MM.1S (cell line): ENCODE results near the gene INPP4A.

Experiments used
- DNase-seq: peaks from one replicate; pipeline ENCODE4 v3.0.0-alpha.2; 2015
- H2AFZ ChIP-seq: fragments of 300-600 bp; sonication (generic); 2 replicates; pipeline ENCODE4 v1.6.0; 2016; ENCODE audit warnings: antibody characterized with exemption, low read length
- H3F3A ChIP-seq: fragments of 300-600 bp; sonication (generic); 2 replicates; pipeline ENCODE4 v1.6.1; 2016; ENCODE audit warnings: mild to moderate bottlenecking, antibody characterized with exemption, low read length, moderate library complexity, mixed read lengths; ENCODE audit not compliant: insufficient read depth
- H3K27ac ChIP-seq: fragments of 300-600 bp; sonication (generic); 2 replicates; pipeline ENCODE4 v1.5.1; 2016; ENCODE audit warnings: mild to moderate bottlenecking, low read length
- H3K27me3 ChIP-seq: fragments of 300-600 bp; sonication (generic); replicated peaks from 2 replicates; pipeline ENCODE4 v1.6.0; 2016; ENCODE audit warnings: low read length; ENCODE audit not compliant: insufficient read depth
- H3K36me3 ChIP-seq: fragments of 300-600 bp; sonication (generic); replicated peaks from 2 replicates; pipeline ENCODE4 v1.6.1; 2016; ENCODE audit warnings: mild to moderate bottlenecking, low read length, mixed read lengths; ENCODE audit not compliant: insufficient read depth
- H3K4me1 ChIP-seq: fragments of 300-600 bp; sonication (generic); 2 replicates; pipeline ENCODE4 v1.6.1; 2016; ENCODE audit warnings: low read length, mixed read lengths
- H3K4me2 ChIP-seq: fragments of 300-600 bp; sonication (generic); 2 replicates; pipeline ENCODE4 v1.6.0; 2016; ENCODE audit warnings: low read depth, low read length
- H3K4me3 ChIP-seq: fragments of 300-600 bp; sonication (generic); 2 replicates; pipeline ENCODE4 v1.5.1; 2016; ENCODE audit warnings: low read length, mixed read lengths
- H3K79me2 ChIP-seq: fragments of 300-600 bp; sonication (generic); 2 replicates; pipeline ENCODE4 v1.6.1; 2016; ENCODE audit warnings: mixed run types, low read length, mixed read lengths
- H3K9ac ChIP-seq: fragments of 300-600 bp; sonication (generic); 2 replicates; pipeline ENCODE4 v1.6.1; 2016; ENCODE audit warnings: low read length, mixed read lengths
- H3K9me2 ChIP-seq: fragments of 300-600 bp; sonication (generic); replicated peaks from 2 replicates; pipeline ENCODE4 v1.6.1; 2016; ENCODE audit warnings: mild to moderate bottlenecking, low read length, mixed read lengths; ENCODE audit not compliant: insufficient read depth
- H3K9me3 ChIP-seq: fragments of 300-600 bp; sonication (generic); replicated peaks from 2 replicates; pipeline ENCODE4 v1.6.1; 2016; ENCODE audit warnings: mild to moderate bottlenecking, low read length, mixed read lengths; ENCODE audit not compliant: insufficient read depth
- H4K20me1 ChIP-seq: fragments of 300-600 bp; sonication (generic); 2 replicates; pipeline ENCODE4 v1.6.1; 2016; ENCODE audit warnings: mild to moderate bottlenecking, low read length, moderate library complexity, mixed read lengths; ENCODE audit not compliant: insufficient read depth
- CTCF ChIP-seq: fragments of 300-600 bp; sonication (generic); IDR thresholded peaks from 2 replicates; pipeline ENCODE4 v1.5.1; 2016; ENCODE audit warnings: antibody characterized with exemption, low read length, mixed read lengths
- EZH2 ChIP-seq: fragments of 300-600 bp; sonication (generic); optimal IDR thresholded peaks from 2 replicates; pipeline ENCODE3; 2017; ENCODE audit warnings: low read depth, mild to moderate bottlenecking, antibody characterized with exemption, low read length, mixed read lengths
- EZH2phosphoT487 ChIP-seq: fragments of 300-600 bp; sonication (generic); IDR thresholded peaks from 2 replicates; pipeline ENCODE4 v1.6.1; 2018; ENCODE audit warnings: antibody characterized with exemption, low read length

The INPP4A gene

GRCh38 chr2:98498703-98499440, 54.2 kb downstream of the INPP4A start:
- Histone ChIP-seq H3K4me2 (0 out of 2 replicates have a peak overlapping the region, but pooled peaks have one; percentile 7), H3F3A (peaks cover 53% of the 10 kb centered on the region), H3K27ac (peak overlapping the region; percentile 97), H3K9ac (peak overlapping the region; percentile 15; the same call in 1 of the 2 replicates), H4K20me1 (no peaks in the 10 kb centered on the region), H3K36me3 (peaks cover 7% of the 10 kb centered on the region), H3K79me2 (peaks cover 97% of the 10 kb centered on the region), H3K4me1 (peaks cover 74% of the 10 kb centered on the region), H3K9me2 (no peaks in the 10 kb centered on the region), H2AFZ (no peak overlapping the region), H3K27me3 (no peaks in the 10 kb centered on the region), H3K4me3 (no peak overlapping the region), H3K9me3 (no peaks in the 10 kb centered on the region)
- DNase-seq = no peak
- TF ChIP-seq CTCF (no peak), EZH2 (no peak), EZH2phosphoT487 (no peak)

DNA sequence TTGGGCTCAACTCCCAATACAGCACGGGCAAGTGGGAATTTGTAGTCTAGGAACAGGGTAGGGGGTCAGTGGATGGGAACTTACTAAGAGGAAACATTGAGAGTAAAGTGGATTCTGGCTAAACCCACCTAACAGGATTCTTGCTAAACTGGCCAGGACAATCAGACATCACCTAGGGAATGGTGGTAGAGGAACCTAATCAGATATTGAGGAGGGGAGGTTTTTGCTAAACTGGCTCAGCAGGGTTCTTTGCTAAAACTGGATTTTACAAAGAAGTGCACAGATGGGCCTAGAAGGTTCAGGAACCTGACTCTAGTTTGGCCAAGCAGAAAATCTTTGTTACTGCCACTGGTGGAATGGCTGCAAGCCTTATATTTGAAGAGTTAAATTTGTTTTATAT, 55.9 kb downstream of the INPP4A start:
- peak overlapping the region; percentile 97; the same call in 1 of the 2 replicates for H3K27ac ChIP-seq
- peaks cover 70% of the 10 kb centered on the region for H3F3A ChIP-seq
- H3K36me3 ChIP-seq = peaks cover 7% of the 10 kb centered on the region
- peaks cover 97% of the 10 kb centered on the region for H3K79me2 ChIP-seq
- no peak overlapping the region for H2AFZ ChIP-seq
- no peaks in the 10 kb centered on the region for H4K20me1 ChIP-seq
- peak overlapping the region; percentile 10; the same call in 1 of the 2 replicates for H3K4me2 ChIP-seq
- no peaks in the 10 kb centered on the region for H3K9me3 ChIP-seq
- H3K4me3 ChIP-seq = no peak overlapping the region
- H3K9me2 ChIP-seq = no peaks in the 10 kb centered on the region
- H3K4me1 ChIP-seq = peaks cover 78% of the 10 kb centered on the region
- no peaks in the 10 kb centered on the region for H3K27me3 ChIP-seq
- H3K9ac ChIP-seq = no peak overlapping the region
- no peak for TF ChIP-seq EZH2phosphoT487
- TF ChIP-seq EZH2 = no peak
- no peak for TF ChIP-seq CTCF
- DNase-seq = no peak

DNA sequence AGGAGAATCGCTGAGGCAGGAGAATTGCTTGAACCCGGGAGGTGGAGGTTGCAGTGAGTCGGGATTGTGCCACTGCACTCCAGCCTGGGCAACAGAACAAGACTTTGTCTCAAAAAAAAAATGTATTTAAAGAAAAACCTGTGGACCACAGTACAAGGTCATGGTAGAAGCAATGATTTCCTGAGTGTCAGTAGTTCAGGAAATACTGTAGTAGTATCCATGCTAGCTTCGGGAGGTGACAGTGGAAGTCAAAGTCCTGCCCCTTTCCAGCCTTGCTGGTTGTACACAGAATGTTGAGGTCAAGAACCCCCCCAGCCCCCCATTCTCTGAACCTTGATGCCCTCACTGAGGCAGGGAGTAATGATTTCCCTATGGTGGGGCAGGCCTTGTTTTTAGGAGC, 56.6 kb downstream of the INPP4A start:
- H4K20me1 ChIP-seq = no peaks in the 10 kb centered on the region
- peaks cover 85% of the 10 kb centered on the region for H3K4me1 ChIP-seq
- no peaks in the 10 kb centered on the region for H3K9me2 ChIP-seq
- peaks cover 97% of the 10 kb centered on the region for H3K79me2 ChIP-seq
- peak overlapping the region; percentile 73 for H3K9ac ChIP-seq
- H3K27me3 ChIP-seq = no peaks in the 10 kb centered on the region
- H3K4me3 ChIP-seq = no peak overlapping the region
- no peak for DNase-seq
- TF ChIP-seq CTCF = no peak
- no peaks in the 10 kb centered on the region for H3K9me3 ChIP-seq
- peaks cover 71% of the 10 kb centered on the region for H3F3A ChIP-seq
- no peak overlapping the region for H2AFZ ChIP-seq
- peaks cover 7% of the 10 kb centered on the region for H3K36me3 ChIP-seq
- peak overlapping the region; percentile 97 for H3K27ac ChIP-seq
- H3K4me2 ChIP-seq = peak overlapping the region; percentile 67
